PC-9 (cell line): Measurements from ENCODE around the gene LPIN3. TPM values are rescaled to one million over a fixed set of nuclear protein-coding genes. Genes with fewer than 3 reads are reported as not detected.

Source experiments
- BruUV-seq: library from RNA; stranded (reverse); fragments of 400-500 nt; replicated peaks from 2 replicates; lab custom pipeline; 2021; lab: Mats Ljungman, UMichigan
- CTCF ChIA-PET: fragments of 300-600 bp; sonication (Branson Sonifier 250); formaldehyde crosslinking; loops from one replicate; lab custom pipeline; 2022; ENCODE audit warnings: antibody characterized with exemption; lab: Charles Lee
- POLR2A ChIA-PET: fragments of 300-600 bp; sonication (Branson Sonifier 250); formaldehyde crosslinking; loops from one replicate; lab custom pipeline; 2022; ENCODE audit warnings: antibody characterized with exemption; ENCODE audit not compliant: unreplicated experiment; lab: Charles Lee
- DNase-seq, 2 experiments: peaks; one replicate each; pipeline versions ENCODE4 v3.0.0 to v3.0.0-alpha.2; 2015 to 2022; ENCODE audit warnings: mixed read lengths in 1 of 2
- H2AFZ ChIP-seq: fragments of 200-600 bp; sonication (generic); 2 replicates; pipeline ENCODE4 v1.8.1; 2017; ENCODE audit warnings: antibody characterized with exemption
- H3F3A ChIP-seq: fragments of 200-600 bp; sonication (generic); 2 replicates; pipeline ENCODE4 v1.8.1; 2017; ENCODE audit warnings: antibody characterized with exemption, mild to moderate bottlenecking, low read depth; ENCODE audit not compliant: insufficient read depth
- H3K27ac ChIP-seq: fragments of 200-600 bp; sonication (generic); 2 replicates; pipeline ENCODE4 v1.6.1; 2016; ENCODE audit warnings: mixed run types
- H3K27me3 ChIP-seq: fragments of 200-600 bp; sonication (generic); 2 replicates; pipeline ENCODE4 v1.6.1; 2016; ENCODE audit warnings: low read depth, mixed run types; ENCODE audit not compliant: insufficient read depth
- H3K36me3 ChIP-seq: fragments of 200-600 bp; sonication (generic); 2 replicates; pipeline ENCODE4 v1.6.1; 2016; ENCODE audit warnings: low read depth, mixed run types
- H3K4me1 ChIP-seq: fragments of 200-600 bp; sonication (generic); replicated peaks from 2 replicates; pipeline ENCODE4 v1.6.1; 2016; ENCODE audit warnings: mixed run types; ENCODE audit not compliant: insufficient read depth
- H3K4me2 ChIP-seq: fragments of 200-600 bp; sonication (generic); 2 replicates; pipeline ENCODE4 v1.6.1; 2017; ENCODE audit warnings: mixed run types
- H3K4me3 ChIP-seq: fragments of 200-600 bp; sonication (generic); 2 replicates; pipeline ENCODE4 v1.6.1; 2016; ENCODE audit warnings: mixed run types
- H3K79me2 ChIP-seq: fragments of 200-600 bp; sonication (generic); 2 replicates; pipeline ENCODE4 v1.6.1; 2017; ENCODE audit warnings: low read depth, mixed run types
- H3K9me2 ChIP-seq: fragments of 200-600 bp; sonication (generic); 2 replicates; pipeline ENCODE4 v1.8.1; 2017; ENCODE audit warnings: mild to moderate bottlenecking; ENCODE audit not compliant: insufficient read depth
- H3K9me3 ChIP-seq: fragments of 200-600 bp; sonication (generic); 2 replicates; pipeline ENCODE4 v1.8.1; 2016; ENCODE audit warnings: low read depth; ENCODE audit not compliant: insufficient read depth
- H4K20me1 ChIP-seq: fragments of 200-600 bp; sonication (generic); 2 replicates; pipeline ENCODE4 v1.8.1; 2017; ENCODE audit not compliant: insufficient read depth
- CTCF ChIP-seq: fragments of 200-600 bp; sonication (generic); conservative IDR thresholded peaks from 2 replicates; pipeline ENCODE4 v1.6.1; 2017; ENCODE audit warnings: mixed run types, antibody characterized with exemption, mild to moderate bottlenecking, moderate library complexity
- EZH2 ChIP-seq: fragments of 200-600 bp; sonication (generic); IDR thresholded peaks from 2 replicates; pipeline ENCODE4 v1.8.0; 2017; ENCODE audit warnings: antibody characterized with exemption, low read depth
- intact Hi-C: fragments of 100-400 bp; cut with micrococcal nuclease; formaldehyde crosslinking; loops from one replicate; pipeline ENCODE4 v1.10.0; 2022; ENCODE audit not compliant: unreplicated experiment
- total RNA-seq: library from RNA; stranded (reverse); gene quantifications from 2 replicates; pipeline ENCODE4 v1.2.3, GENCODE V29; 2021

LPIN3 gene
- total RNA-seq, 1 experiment from 2014 or later = 12.1 TPM

GRCh38 chr20:41375846-41376245 lies 35.2 kb downstream of the LPIN3 start:
- Histone ChIP-seq H3K4me3 (no peak overlapping the region), H3K4me1 (no peaks in the 10 kb centered on the region), H2AFZ (no peak overlapping the region), H3K4me2 (no peak overlapping the region), H3K27me3 (peaks cover 58% of the 10 kb centered on the region), H3F3A (no peaks in the 10 kb centered on the region), H3K9me3 (no peaks in the 10 kb centered on the region), H3K9me2 (no peaks in the 10 kb centered on the region), H4K20me1 (no peaks in the 10 kb centered on the region), H3K36me3 (no peaks in the 10 kb centered on the region), H3K79me2 (no peaks in the 10 kb centered on the region), H3K27ac (no peak overlapping the region)
- intact Hi-C loops = no loop called here
- no TSS peak for BruUV-seq
- POLR2A ChIA-PET = no interaction called here
- TF ChIP-seq EZH2 (no peak), CTCF (no peak)
- CTCF ChIA-PET = no interaction called here
- DNase-seq = peak in 1 of 2 experiments; percentile 30

- no TSS peak for BruUV-seq
- Histone ChIP-seq H2AFZ (no peak overlapping the region), H3K27me3 (peaks cover 56% of the 10 kb centered on the region), H3K27ac (no peak overlapping the region), H3K9me2 (no peaks in the 10 kb centered on the region), H3K36me3 (no peaks in the 10 kb centered on the region), H3K4me2 (no peak overlapping the region), H3K4me1 (no peaks in the 10 kb centered on the region), H3F3A (no peaks in the 10 kb centered on the region), H3K9me3 (no peaks in the 10 kb centered on the region), H3K4me3 (no peak overlapping the region), H3K79me2 (no peaks in the 10 kb centered on the region), H4K20me1 (no peaks in the 10 kb centered on the region)
- ChIA-PET CTCF (no interaction called here), POLR2A (no interaction called here)
- peak in 1 of 2 experiments; percentile 10 for DNase-seq
- TF ChIP-seq CTCF = no peak
- intact Hi-C loops = no loop called here
Observed at GRCh38 chr20:41376349-41376748, 35.7 kb downstream of the LPIN3 start.

- Histone ChIP-seq H3K4me2 (no peak overlapping the region), H3K27ac (no peak overlapping the region), H3K4me3 (no peak overlapping the region), H3K9me3 (no peaks in the 10 kb centered on the region), H3F3A (no peaks in the 10 kb centered on the region), H3K79me2 (no peaks in the 10 kb centered on the region), H3K9me2 (no peaks in the 10 kb centered on the region), H3K27me3 (peaks cover 55% of the 10 kb centered on the region), H3K4me1 (no peaks in the 10 kb centered on the region), H4K20me1 (no peaks in the 10 kb centered on the region), H2AFZ (no peak overlapping the region), H3K36me3 (no peaks in the 10 kb centered on the region)
- TF ChIP-seq CTCF (no peak), EZH2 (no peak)
- ChIA-PET CTCF (no interaction called here), POLR2A (no interaction called here)
- peak in 1 of 2 experiments; percentile 6 for DNase-seq
- intact Hi-C loops = no loop called here
- no TSS peak for BruUV-seq
Observed at GRCh38 chr20:41377275-41377674, 36.7 kb downstream of the LPIN3 start.
